Esophagus squamous epithelium (tissue), 5 donors: ENCODE data around the gene EBP. TPM values are rescaled to one million over a fixed set of nuclear protein-coding genes. Genes with fewer than 3 reads are reported as not detected.

Source experiments
- DNase-seq: peaks from one replicate; lab custom pipeline; 2025; lab: John Stamatoyannopoulos, UW
- H3K27ac ChIP-seq, 4 donors: fragments of 200-600 bp; sonication (generic); one replicate each; pipeline ENCODE4 v1.5.1; 2016 to 2019; ENCODE audit warnings: mild to moderate bottlenecking in 1 of 4
- H3K27me3 ChIP-seq, 4 donors: fragments of 200-600 bp; sonication (generic); 1 replicate in 3 of 4; 2 replicates in 1 of 4; pipeline versions ENCODE4 v1.5.1 to v1.6.0; 2017 to 2021; ENCODE audit warnings: antibody characterized with exemption in 1 of 4
- H3K36me3 ChIP-seq, 3 donors: fragments of 200-600 bp; sonication (generic); one replicate each; pipeline ENCODE4 v1.5.1; 2016 to 2019
- H3K4me1 ChIP-seq, 3 donors: fragments of 200-600 bp; sonication (generic); one replicate each; pipeline ENCODE4 v1.5.1; 2017 to 2019
- H3K4me3 ChIP-seq, 4 donors: fragments of 200-600 bp; sonication (generic); 1 replicate in 3 of 4; 2 replicates in 1 of 4; pipeline ENCODE4 v1.5.1; 2016 to 2019; ENCODE audit warnings: mild to moderate bottlenecking in 2 of 4, moderate library complexity in 1 of 4
- H3K9me3 ChIP-seq, 3 donors: fragments of 200-600 bp; sonication (generic); one replicate each; pipeline ENCODE4 v1.5.1; 2016 to 2019
- POLR2A ChIP-seq, 4 donors: fragments of 450-650 bp; IDR thresholded peaks; one replicate each; pipeline ENCODE4 v1.6.1; 2017; ENCODE audit warnings: antibody characterized with exemption in 4 of 4, mild to moderate bottlenecking in 4 of 4, moderate library complexity in 3 of 4
- WGBS, 2 donors: methylation state at CpG; one replicate each; pipeline ENCODE4 v1.1.5; 2018; 5-methylcytosine and 5-hydroxymethylcytosine counted together
- intact Hi-C: fragments of 100-400 bp; cut with DNase I; formaldehyde crosslinking; loops from one replicate; pipeline ENCODE4 v1.15.0; 2022
- total RNA-seq, 4 donors: library from RNA; depleted of rRNA; stranded (reverse); fragments of >200 nt; gene quantifications; one replicate each; pipeline ENCODE4 v1.1.0, GENCODE V29; 2016
- TF ChIP-seq, protein P1 (sequence below), 6 experiments: fragments of 450-650 bp in 4 of 6; fragments of 200-600 bp in 2 of 6; sonication (generic) in 2 of 6; IDR thresholded peaks; one replicate each; pipeline ENCODE4 v1.5.1; 2016 to 2019; ENCODE audit warnings: antibody characterized with exemption in 6 of 6, mild to moderate bottlenecking in 4 of 6, moderate library complexity in 4 of 6
- donor health status: DM: yes; HTN: yes; CAD: no.

Gene EBP
- total RNA-seq, 4 donors from 2014 or later, result 60.8 to 119 (median 87.1) TPM

DNA sequence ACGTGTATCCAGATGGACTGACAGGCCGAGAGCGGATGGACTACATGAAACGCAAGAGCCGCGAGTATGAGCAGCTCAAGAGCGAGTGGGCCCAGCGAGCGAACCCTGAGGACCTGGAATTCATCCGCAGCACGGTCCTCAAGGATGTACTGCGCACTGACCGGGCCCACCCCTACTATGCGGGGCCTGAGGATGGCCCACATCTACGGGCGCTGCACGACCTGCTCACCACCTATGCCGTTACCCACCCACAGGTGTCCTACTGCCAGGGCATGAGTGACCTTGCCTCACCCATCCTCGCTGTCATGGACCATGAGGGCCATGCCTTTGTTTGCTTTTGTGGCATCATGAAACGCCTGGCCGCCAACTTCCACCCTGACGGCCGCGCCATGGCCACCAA lies 38.0 kb downstream of the EBP start:
- TF ChIP-seq, protein P1, sequence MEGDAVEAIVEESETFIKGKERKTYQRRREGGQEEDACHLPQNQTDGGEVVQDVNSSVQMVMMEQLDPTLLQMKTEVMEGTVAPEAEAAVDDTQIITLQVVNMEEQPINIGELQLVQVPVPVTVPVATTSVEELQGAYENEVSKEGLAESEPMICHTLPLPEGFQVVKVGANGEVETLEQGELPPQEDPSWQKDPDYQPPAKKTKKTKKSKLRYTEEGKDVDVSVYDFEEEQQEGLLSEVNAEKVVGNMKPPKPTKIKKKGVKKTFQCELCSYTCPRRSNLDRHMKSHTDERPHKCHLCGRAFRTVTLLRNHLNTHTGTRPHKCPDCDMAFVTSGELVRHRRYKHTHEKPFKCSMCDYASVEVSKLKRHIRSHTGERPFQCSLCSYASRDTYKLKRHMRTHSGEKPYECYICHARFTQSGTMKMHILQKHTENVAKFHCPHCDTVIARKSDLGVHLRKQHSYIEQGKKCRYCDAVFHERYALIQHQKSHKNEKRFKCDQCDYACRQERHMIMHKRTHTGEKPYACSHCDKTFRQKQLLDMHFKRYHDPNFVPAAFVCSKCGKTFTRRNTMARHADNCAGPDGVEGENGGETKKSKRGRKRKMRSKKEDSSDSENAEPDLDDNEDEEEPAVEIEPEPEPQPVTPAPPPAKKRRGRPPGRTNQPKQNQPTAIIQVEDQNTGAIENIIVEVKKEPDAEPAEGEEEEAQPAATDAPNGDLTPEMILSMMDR (IDR thresholded peaks at IDR 0.05), result no peak
- TF ChIP-seq POLR2A (IDR thresholded peaks at IDR 0.05), result no peak
- intact Hi-C loops, result no loop called here
- no peak overlapping the region for H3K27ac ChIP-seq
- H3K27me3 ChIP-seq, result no peaks in the 10 kb centered on the region
- WGBS, 2 donors, result 91 to 97% methylated on average over 6 to 7 of the region's 24 CpGs
- H3K4me3 ChIP-seq, result no peak overlapping the region
- no peaks in the 10 kb centered on the region for H3K9me3 ChIP-seq
- peaks cover 0 to 9% (median 0%) of the 10 kb centered on the region in 3 donors for H3K4me1 ChIP-seq
- no peak for DNase-seq
- H3K36me3 ChIP-seq, result peaks cover 5 to 84% (median 13%) of the 10 kb centered on the region in 3 donors

DNA sequence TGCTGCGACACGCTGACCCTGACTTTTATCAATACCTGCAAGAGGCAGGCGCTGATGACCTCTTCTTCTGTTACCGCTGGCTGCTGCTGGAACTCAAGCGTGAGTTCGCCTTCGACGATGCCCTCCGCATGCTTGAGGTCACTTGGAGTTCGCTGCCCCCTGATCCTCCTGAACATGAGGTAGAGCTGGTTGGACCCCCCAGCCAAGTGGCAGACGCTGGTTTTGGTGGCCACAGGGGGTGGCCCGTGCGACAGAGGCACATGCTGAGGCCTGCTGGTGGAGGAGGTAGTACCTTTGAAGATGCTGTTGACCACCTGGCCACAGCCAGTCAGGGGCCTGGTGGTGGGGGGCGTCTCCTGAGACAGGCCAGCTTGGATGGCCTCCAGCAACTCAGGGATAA lies 38.4 kb downstream of the EBP start:
- TF ChIP-seq POLR2A (IDR thresholded peaks at IDR 0.05), result no peak
- TF ChIP-seq, protein P1 (IDR thresholded peaks at IDR 0.05), result no peak
- H3K36me3 ChIP-seq, result peaks cover 5 to 83% (median 13%) of the 10 kb centered on the region in 3 donors
- intact Hi-C loops, result no loop called here
- no peaks in the 10 kb centered on the region for H3K27me3 ChIP-seq
- no peak overlapping the region for H3K27ac ChIP-seq
- H3K4me3 ChIP-seq, result no peak overlapping the region
- H3K4me1 ChIP-seq, result peaks cover 0 to 9% (median 0%) of the 10 kb centered on the region in 3 donors
- no peak for DNase-seq
- 91 to 100% methylated on average over 3 to 13 of the region's 14 CpGs for WGBS, 2 donors
- H3K9me3 ChIP-seq, result no peaks in the 10 kb centered on the region

DNA sequence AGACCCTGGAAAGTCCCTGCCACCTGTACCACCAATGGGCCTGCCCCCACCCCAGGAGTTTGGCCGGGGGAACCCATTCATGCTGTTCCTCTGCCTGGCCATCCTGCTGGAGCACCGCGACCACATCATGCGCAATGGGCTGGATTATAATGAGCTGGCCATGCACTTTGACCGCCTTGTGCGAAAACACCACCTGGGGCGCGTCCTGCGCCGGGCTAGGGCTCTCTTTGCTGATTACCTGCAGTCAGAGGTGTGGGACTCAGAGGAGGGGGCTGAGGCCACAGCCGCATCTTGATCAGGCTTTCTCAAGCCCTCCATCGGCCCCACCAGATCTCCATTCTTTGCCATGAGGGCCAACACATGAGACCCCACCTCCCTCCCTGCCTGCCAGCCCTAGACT lies 39.1 kb downstream of the EBP start:
- no peak overlapping the region for H3K27ac ChIP-seq
- 92% methylated on average over 2 of the region's 12 CpGs; no CpG with 5 or more reads in 1 of the 2 donors for WGBS, 2 donors
- intact Hi-C loops, result no loop called here
- no peaks in the 10 kb centered on the region for H3K27me3 ChIP-seq
- no peaks in the 10 kb centered on the region for H3K9me3 ChIP-seq
- H3K4me3 ChIP-seq, result no peak overlapping the region
- no peak for DNase-seq
- H3K4me1 ChIP-seq, result peaks cover 0 to 9% (median 0%) of the 10 kb centered on the region in 3 donors
- TF ChIP-seq, protein P1 (IDR thresholded peaks at IDR 0.05), result no peak
- TF ChIP-seq POLR2A (IDR thresholded peaks at IDR 0.05), result no peak
- H3K36me3 ChIP-seq, result peaks cover 5 to 76% (median 13%) of the 10 kb centered on the region in 3 donors

DNA sequence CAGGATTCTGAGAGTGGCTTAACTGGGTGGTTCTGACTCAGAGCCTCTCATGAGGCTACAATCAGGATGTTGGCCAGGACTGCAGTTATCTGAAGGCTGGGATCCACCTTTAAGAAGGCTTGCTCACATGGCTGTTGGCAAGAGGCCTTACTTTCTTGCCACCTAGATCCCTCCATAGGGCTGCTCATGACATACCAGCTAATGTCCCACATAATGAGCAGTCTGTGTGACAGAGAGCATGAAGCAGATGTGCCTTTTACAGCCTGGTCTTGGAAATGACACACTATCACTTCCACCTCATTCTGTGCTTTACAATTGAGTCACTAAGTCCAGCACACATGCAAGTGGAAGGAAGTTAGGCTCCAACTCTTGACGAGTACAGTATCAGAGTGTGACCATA lies 48.4 kb downstream of the EBP start:
- peaks cover 0 to under 1% (median 0%) of the 10 kb centered on the region in 3 donors for H3K36me3 ChIP-seq
- H3K9me3 ChIP-seq, result no peaks in the 10 kb centered on the region
- no peak for TF ChIP-seq POLR2A (IDR thresholded peaks at IDR 0.05)
- TF ChIP-seq, protein P1 (IDR thresholded peaks at IDR 0.05), result no peak
- no peak for DNase-seq
- intact Hi-C loops, result no loop called here
- no peak overlapping the region for H3K4me3 ChIP-seq
- H3K4me1 ChIP-seq, result peaks cover 0 to under 1% (median 0%) of the 10 kb centered on the region in 3 donors
- 17 to 50% methylated on average over 1 of the region's 1 CpG for WGBS, 2 donors
- no peaks in the 10 kb centered on the region for H3K27me3 ChIP-seq
- H3K27ac ChIP-seq, result peak overlapping the region in 1 of 4 donors; percentile 33

DNA sequence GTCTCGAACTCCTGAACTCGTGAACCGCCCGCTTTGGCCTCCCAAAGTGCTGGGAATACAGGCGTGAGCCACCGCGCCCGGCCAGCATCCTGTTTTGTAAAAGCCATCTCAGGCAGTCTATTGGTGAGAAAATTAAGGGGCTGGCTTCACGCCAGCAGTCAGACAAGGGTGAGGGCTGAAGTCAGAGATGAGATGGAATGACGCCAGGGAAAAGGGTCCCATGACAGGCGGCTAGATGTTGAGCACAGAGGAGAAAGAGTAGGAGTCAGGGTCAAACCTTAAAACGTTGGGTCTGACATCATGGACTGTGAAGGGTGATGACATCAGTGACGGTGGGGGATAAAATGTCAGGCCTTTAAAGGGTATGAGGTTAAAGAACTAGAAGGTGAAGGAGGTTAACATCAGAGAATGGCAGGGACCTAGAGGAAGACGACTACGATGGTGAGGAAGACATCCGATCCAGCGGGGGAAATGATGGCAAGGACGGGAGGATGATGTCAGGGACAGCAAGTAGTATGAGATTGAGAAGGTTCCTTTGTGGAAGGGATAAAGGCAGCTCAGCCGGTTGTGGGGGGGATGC lies 52.2 kb downstream of the EBP start:
- H3K4me1 ChIP-seq, result peaks cover 3 to 39% (median 11%) of the 10 kb centered on the region in 3 donors
- no peaks in the 10 kb centered on the region for H3K9me3 ChIP-seq
- H3K4me3 ChIP-seq, result peak overlapping the region; percentile 64 to 83 (median 74)
- peaks cover 0 to 37% (median 12%) of the 10 kb centered on the region in 3 donors for H3K36me3 ChIP-seq
- TF ChIP-seq, protein P1 (IDR thresholded peaks at IDR 0.05), result no peak
- no peak for TF ChIP-seq POLR2A (IDR thresholded peaks at IDR 0.05)
- H3K27me3 ChIP-seq, result no peaks in the 10 kb centered on the region
- H3K27ac ChIP-seq, result peak overlapping the region; percentile 97 to 99 (median 99)
- WGBS, 2 donors, result 1 to 47% methylated on average over 9 to 11 of the region's 19 CpGs
- no peak for DNase-seq
- intact Hi-C loops, result no loop called here
